DOHH2 (cell line): ENCODE results near the gene MTRF1.

ENCODE experiments used
- H3F3A ChIP-seq: fragments of 200-600 bp; sonication (generic), shearing (Covaris generic); 2 replicates; pipeline ENCODE4 v1.6.0; 2016; ENCODE audit warnings: antibody characterized with exemption, mild to moderate bottlenecking; ENCODE audit not compliant: control insufficient read depth, insufficient read depth
- H3K27ac ChIP-seq: fragments of 200-600 bp; sonication (generic); 2 replicates; pipeline ENCODE4 v1.5.1; 2014; ENCODE audit warnings: low read depth, mild to moderate bottlenecking, low read length, moderate library complexity
- H3K27me3 ChIP-seq: fragments of 200-600 bp; sonication (generic); 2 replicates; pipeline ENCODE4 v1.6.1; 2014; ENCODE audit warnings: mild to moderate bottlenecking, low read length, mixed read lengths; ENCODE audit not compliant: control insufficient read depth
- H3K36me3 ChIP-seq: fragments of 200-600 bp; sonication (generic); 2 replicates; pipeline ENCODE4 v1.6.1; 2014; ENCODE audit warnings: mild to moderate bottlenecking, low read length, moderate library complexity, mixed read lengths; ENCODE audit not compliant: control insufficient read depth
- H3K4me1 ChIP-seq: fragments of 200-600 bp; sonication (generic); 2 replicates; pipeline ENCODE4 v1.6.1; 2014; ENCODE audit warnings: mild to moderate bottlenecking, low read length, mixed read lengths; ENCODE audit not compliant: control insufficient read depth
- H3K4me2 ChIP-seq: fragments of 200-600 bp; sonication (generic); 2 replicates; pipeline ENCODE4 v1.6.0; 2014; ENCODE audit warnings: mild to moderate bottlenecking, low read length, moderate library complexity
- H3K4me3 ChIP-seq: fragments of 200-600 bp; sonication (generic); 2 replicates; pipeline ENCODE4 v1.5.1; 2014; ENCODE audit warnings: mild to moderate bottlenecking, low read length, mixed read lengths
- H3K79me2 ChIP-seq: fragments of 200-600 bp; sonication (generic); 2 replicates; pipeline ENCODE4 v1.6.1; 2014; ENCODE audit warnings: mild to moderate bottlenecking, low read length, mixed read lengths; ENCODE audit not compliant: control insufficient read depth
- H3K9me2 ChIP-seq: fragments of 200-600 bp; sonication (generic); replicated peaks from 2 replicates; pipeline ENCODE4 v1.6.1; 2014; ENCODE audit warnings: mild to moderate bottlenecking, low read length, mixed read lengths; ENCODE audit not compliant: control insufficient read depth
- H3K9me3 ChIP-seq: fragments of 200-600 bp; sonication (generic); 2 replicates; pipeline ENCODE4 v1.6.1; 2014; ENCODE audit warnings: antibody characterized with exemption, low read length, mixed read lengths; ENCODE audit not compliant: control insufficient read depth, insufficient read depth
- H4K20me1 ChIP-seq: fragments of 200-600 bp; sonication (generic); 2 replicates; pipeline ENCODE4 v1.6.0; 2014; ENCODE audit warnings: low read depth, mild to moderate bottlenecking, antibody characterized with exemption, low read length, moderate library complexity; ENCODE audit not compliant: control insufficient read depth, insufficient read depth
- EZH2phosphoT487 ChIP-seq: fragments of 200-600 bp; sonication (generic); IDR thresholded peaks from 2 replicates; pipeline ENCODE4 v1.6.1; 2017; ENCODE audit warnings: borderline replicate concordance, mild to moderate bottlenecking, antibody characterized with exemption, low read length, moderate library complexity, mixed read lengths
- TF ChIP-seq, protein P1 (sequence below): fragments of 200-600 bp; sonication (generic); IDR thresholded peaks from one replicate; pipeline ENCODE4 v1.5.1; 2014; ENCODE audit warnings: antibody characterized with exemption, mild to moderate bottlenecking, low read depth, low read length; ENCODE audit not compliant: poor library complexity, severe bottlenecking

The MTRF1 gene

GRCh38 chr13:41211062-41211461, 52.3 kb downstream of the MTRF1 start:
- Histone ChIP-seq H3K9me3 (peaks cover 4% of the 10 kb centered on the region; the same call in 1 of the 2 replicates), H3K36me3 (no peaks in the 10 kb centered on the region), H4K20me1 (no peaks in the 10 kb centered on the region), H3K27me3 (no peaks in the 10 kb centered on the region), H3K27ac (no peak overlapping the region), H3K79me2 (no peaks in the 10 kb centered on the region), H3K4me1 (no peaks in the 10 kb centered on the region), H3K4me3 (no peak overlapping the region), H3F3A (no peaks in the 10 kb centered on the region), H3K9me2 (no peaks in the 10 kb centered on the region), H3K4me2 (no peak overlapping the region)
- TF ChIP-seq, protein P1, sequence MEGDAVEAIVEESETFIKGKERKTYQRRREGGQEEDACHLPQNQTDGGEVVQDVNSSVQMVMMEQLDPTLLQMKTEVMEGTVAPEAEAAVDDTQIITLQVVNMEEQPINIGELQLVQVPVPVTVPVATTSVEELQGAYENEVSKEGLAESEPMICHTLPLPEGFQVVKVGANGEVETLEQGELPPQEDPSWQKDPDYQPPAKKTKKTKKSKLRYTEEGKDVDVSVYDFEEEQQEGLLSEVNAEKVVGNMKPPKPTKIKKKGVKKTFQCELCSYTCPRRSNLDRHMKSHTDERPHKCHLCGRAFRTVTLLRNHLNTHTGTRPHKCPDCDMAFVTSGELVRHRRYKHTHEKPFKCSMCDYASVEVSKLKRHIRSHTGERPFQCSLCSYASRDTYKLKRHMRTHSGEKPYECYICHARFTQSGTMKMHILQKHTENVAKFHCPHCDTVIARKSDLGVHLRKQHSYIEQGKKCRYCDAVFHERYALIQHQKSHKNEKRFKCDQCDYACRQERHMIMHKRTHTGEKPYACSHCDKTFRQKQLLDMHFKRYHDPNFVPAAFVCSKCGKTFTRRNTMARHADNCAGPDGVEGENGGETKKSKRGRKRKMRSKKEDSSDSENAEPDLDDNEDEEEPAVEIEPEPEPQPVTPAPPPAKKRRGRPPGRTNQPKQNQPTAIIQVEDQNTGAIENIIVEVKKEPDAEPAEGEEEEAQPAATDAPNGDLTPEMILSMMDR: no peak
- no peak for TF ChIP-seq EZH2phosphoT487

- no peaks in the 10 kb centered on the region for H4K20me1 ChIP-seq
Measured at GRCh38 chr13:41206467-41206866, 56.9 kb downstream of the MTRF1 start.

DNA sequence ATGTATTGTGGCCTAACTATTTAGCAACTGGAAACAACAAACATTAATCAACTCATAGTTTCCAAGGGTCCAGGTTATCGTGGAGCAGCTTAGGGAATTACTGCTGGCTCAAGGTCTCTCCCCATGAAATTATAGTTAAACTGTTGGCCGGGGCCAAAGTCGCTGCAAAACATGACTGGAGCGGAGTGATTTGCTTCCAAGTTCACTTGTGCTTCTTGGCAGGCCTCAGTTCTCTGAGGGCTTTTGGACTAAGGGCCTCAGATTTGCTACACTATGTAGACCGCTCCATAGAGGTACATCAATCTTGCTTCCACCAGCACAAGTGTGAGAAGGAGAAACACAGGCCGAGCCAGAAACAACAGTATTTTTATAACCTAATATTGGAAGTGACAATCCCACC, 59.6 kb downstream of the MTRF1 start:
- TF ChIP-seq EZH2phosphoT487: no peak
- TF ChIP-seq, protein P1: no peak
- Histone ChIP-seq H3K36me3 (no peaks in the 10 kb centered on the region; the same call in 1 of the 2 replicates), H3K9me3 (peaks cover 14% of the 10 kb centered on the region; the same call in 1 of the 2 replicates), H3K4me2 (no peak overlapping the region), H3K27me3 (no peaks in the 10 kb centered on the region), H3K4me3 (no peak overlapping the region), H3K9me2 (no peaks in the 10 kb centered on the region), H4K20me1 (no peaks in the 10 kb centered on the region), H3K27ac (no peak overlapping the region), H3F3A (peaks cover 10% of the 10 kb centered on the region), H3K4me1 (peaks cover 37% of the 10 kb centered on the region), H3K79me2 (no peaks in the 10 kb centered on the region)

More at GRCh38 chr13:41206467-41206866, 56.9 kb downstream of the MTRF1 start:
- Histone ChIP-seq H3K27ac (no peak overlapping the region), H3K4me2 (no peak overlapping the region), H3K27me3 (no peaks in the 10 kb centered on the region), H3K79me2 (no peaks in the 10 kb centered on the region), H3K9me2 (no peaks in the 10 kb centered on the region), H3K4me1 (peaks cover 12% of the 10 kb centered on the region), H3F3A (no peaks in the 10 kb centered on the region), H3K4me3 (no peak overlapping the region), H3K9me3 (peaks cover 5% of the 10 kb centered on the region; the same call in 1 of the 2 replicates), H3K36me3 (no peaks in the 10 kb centered on the region)
- TF ChIP-seq EZH2phosphoT487: no peak
- TF ChIP-seq, protein P1: no peak
